Breast epithelium (tissue), 3 donors: ENCODE measurements around the gene TMEM198.

Experiments
- CTCF ChIP-seq, 3 donors: fragments of 450-650 bp; IDR thresholded peaks; one replicate each; pipeline ENCODE4 v1.5.1; 2016 to 2017; ENCODE audit warnings: antibody characterized with exemption in 3 of 3, mild to moderate bottlenecking in 3 of 3, moderate library complexity in 3 of 3
- POLR2A ChIP-seq: fragments of 450-650 bp; IDR thresholded peaks from one replicate; pipeline ENCODE4 v1.6.1; 2016; ENCODE audit warnings: antibody characterized with exemption, mild to moderate bottlenecking, moderate library complexity
- POLR2AphosphoS5 ChIP-seq, 3 donors: sonication (generic); formaldehyde crosslinking; IDR thresholded peaks; one replicate each; pipeline ENCODE4 v1.6.1; 2017; ENCODE audit warnings: antibody characterized with exemption in 3 of 3

GRCh38 chr2:219513787-219514186 is 30.0 kb upstream of the TMEM198 start:
- TF ChIP-seq POLR2A (no peak), CTCF (IDR thresholded peaks at IDR 0.05) (no peak), POLR2AphosphoS5 (IDR thresholded peaks at IDR 0.05) (no peak)
